ENCODE results near the gene ZMYM5.
A peak's percentile ranks its signal among the peaks of the same experiment; 100 is the strongest.
"Not testable (repeated sequence)": the region's sequence is repeated elsewhere in the genome, so short reads cannot be mapped to it uniquely, and the experiment has no call there.

ZMYM5 gene

GRCh38 chr13:19782049-19782726 lies 81.3 kb downstream of the ZMYM5 start:
- under 1% methylated on average over 62 of the region's 77 CpGs for WGBS (ENCODE audit: insufficient coverage)
- Histone ChIP-seq H3K27ac (ENCODE audit: insufficient read depth in 1 of 2, low read depth in 1 of 2, low read length in 2 of 2, poor library complexity in 1 of 2, severe bottlenecking in 2 of 2) (peak overlapping the region; percentile 90 to 96), H3K9me3 (ENCODE audit: control extremely low read depth in 1 of 5, control insufficient read depth in 4 of 5, insufficient read depth in 2 of 5, low read depth in 1 of 5, low read length in 4 of 5) (no peaks in the 10 kb centered on the region), H3K27me3 (replicated peaks in 2 of 5; ENCODE audit: control insufficient read depth in 4 of 5, insufficient read depth in 5 of 5, low read length in 4 of 5) (no peaks in the 10 kb centered on the region), H3K4me1 (ENCODE audit: control extremely low read depth in 1 of 4, control insufficient read depth in 4 of 4, insufficient read depth in 4 of 4, low read length in 3 of 4) (peaks cover 0 to 11% (median 6%) of the 10 kb centered on the region in 4 experiments), H3K4me3 (ENCODE audit: control insufficient read depth in 1 of 7, extremely low read depth in 1 of 7, insufficient read depth in 4 of 7, low read depth in 2 of 7, low read length in 6 of 7) (peak overlapping the region; percentile 94 to 100 (median 96)), H3K36me3 (ENCODE audit: control insufficient read depth in 4 of 4, insufficient read depth in 4 of 4, low read length in 3 of 4) (peaks cover 0 to 2% (median 0%) of the 10 kb centered on the region in 4 experiments)
- CTCF ChIA-PET, result interaction anchor here (1.4 kb wide), 1 partner anchor 11 kb away, joined by 4 read pairs; no protein-coding TSS in a partner anchor
- POLR2A ChIA-PET, result interaction anchor here (0.5 to 2.3 kb wide), 2 partner anchors 21 to 81 kb away, joined by 3 to 5 read pairs; partner anchors contain the start of gene ZMYM5
- DNase-seq, result peak; percentile 37 to 69 (median 60)

- Histone ChIP-seq H3K4me1 (ENCODE audit: control extremely low read depth in 1 of 4, control insufficient read depth in 4 of 4, insufficient read depth in 4 of 4, low read length in 3 of 4) (peaks cover 0 to 11% (median 6%) of the 10 kb centered on the region in 4 experiments), H3K27ac (ENCODE audit: insufficient read depth in 1 of 2, low read depth in 1 of 2, low read length in 2 of 2, poor library complexity in 1 of 2, severe bottlenecking in 2 of 2) (peak overlapping the region; percentile 90 to 96), H3K9me3 (ENCODE audit: control extremely low read depth in 1 of 5, control insufficient read depth in 4 of 5, insufficient read depth in 2 of 5, low read depth in 1 of 5, low read length in 4 of 5) (no peaks in the 10 kb centered on the region), H3K4me3 (ENCODE audit: control insufficient read depth in 1 of 7, extremely low read depth in 1 of 7, insufficient read depth in 4 of 7, low read depth in 2 of 7, low read length in 6 of 7) (peak overlapping the region; percentile 94 to 100 (median 96)), H3K27me3 (replicated peaks in 2 of 5; ENCODE audit: control insufficient read depth in 4 of 5, insufficient read depth in 5 of 5, low read length in 4 of 5) (no peaks in the 10 kb centered on the region), H3K36me3 (ENCODE audit: control insufficient read depth in 4 of 4, insufficient read depth in 4 of 4, low read length in 3 of 4) (peaks cover 0 to 2% (median 0%) of the 10 kb centered on the region in 4 experiments)
- 10% methylated on average over 3 of the region's 9 CpGs for WGBS (ENCODE audit: insufficient coverage)
- peak in 2 of 3 donors; percentile 5 to 13 for DNase-seq
- ChIA-PET CTCF (interaction anchor here (1.4 kb wide), 1 partner anchor 11 kb away, joined by 4 read pairs; no protein-coding TSS in a partner anchor), POLR2A (interaction anchor here (2.3 kb wide), 1 partner anchor 82 kb away, joined by 5 read pairs; the partner anchor contains the start of gene ZMYM5)
These were observed 81.9 kb downstream of the ZMYM5 start for GRCh38 chr13:19781526-19781925.

- not testable (repeated sequence) for H3K36me3 ChIP-seq (ENCODE audit: control insufficient read depth in 4 of 4, insufficient read depth in 4 of 4, low read length in 3 of 4); H3K27me3 ChIP-seq (replicated peaks in 2 of 5; ENCODE audit: control insufficient read depth in 4 of 5, insufficient read depth in 5 of 5, low read length in 4 of 5); H3K9me3 ChIP-seq (ENCODE audit: control extremely low read depth in 1 of 5, control insufficient read depth in 4 of 5, insufficient read depth in 2 of 5, low read depth in 1 of 5, low read length in 4 of 5)
- peak overlapping the region; percentile 90 to 96 for H3K27ac ChIP-seq (ENCODE audit: insufficient read depth in 1 of 2, low read depth in 1 of 2, low read length in 2 of 2, poor library complexity in 1 of 2, severe bottlenecking in 2 of 2)
- peak overlapping the region in 6 of 7 experiments; percentile 32 to 100 (median 96) for H3K4me3 ChIP-seq (ENCODE audit: control insufficient read depth in 1 of 7, extremely low read depth in 1 of 7, insufficient read depth in 4 of 7, low read depth in 2 of 7, low read length in 6 of 7)
- 98% methylated on average over 14 of the region's 22 CpGs for WGBS (ENCODE audit: insufficient coverage)
- ChIA-PET CTCF (interaction anchor here (1.4 kb wide), 1 partner anchor 10 kb away, joined by 4 read pairs; no protein-coding TSS in a partner anchor), POLR2A (interaction anchor here (0.7 kb wide), 1 partner anchor 98 kb away, joined by 6 read pairs; no protein-coding TSS in a partner anchor)
- peaks cover 0 to 11% (median 6%) of the 10 kb centered on the region in 4 experiments for H3K4me1 ChIP-seq (ENCODE audit: control extremely low read depth in 1 of 4, control insufficient read depth in 4 of 4, insufficient read depth in 4 of 4, low read length in 3 of 4)
- peak in 1 of 3 donors; percentile 5 for DNase-seq
These were observed 82.6 kb downstream of the ZMYM5 start for GRCh38 chr13:19780753-19781418.
